Ascending aorta (tissue), 2 donors: ENCODE data around the gene ARGLU1. TPM values are rescaled to one million over a fixed set of nuclear protein-coding genes. Genes with fewer than 3 reads are reported as not detected.
"Not testable (repeated sequence)": the region's sequence is repeated elsewhere in the genome, so short reads cannot be mapped to it uniquely, and the experiment has no call there.

Experiments
- DNase-seq, 2 donors: peaks; one replicate each; pipeline ENCODE4 v3.0.0-alpha.2; 2019; ENCODE audit warnings: low spot score in 2 of 2
- H3K27ac ChIP-seq, 2 donors: fragments of 200-600 bp; sonication (generic); one replicate each; pipeline ENCODE4 v1.5.1; 2016 to 2017; ENCODE audit warnings: mild to moderate bottlenecking in 1 of 2
- H3K27me3 ChIP-seq: fragments of 200-600 bp; sonication (generic); one replicate; pipeline ENCODE4 v1.5.1; 2017
- H3K36me3 ChIP-seq, 2 donors: fragments of 200-600 bp; sonication (generic); one replicate each; pipeline ENCODE4 v1.5.1; 2016
- H3K4me1 ChIP-seq, 2 donors: fragments of 200-600 bp; sonication (generic); one replicate each; pipeline ENCODE4 v1.5.1; 2016 to 2017; ENCODE audit warnings: mild to moderate bottlenecking in 1 of 2
- H3K4me3 ChIP-seq, 2 donors: fragments of 200-600 bp; sonication (generic); one replicate each; pipeline ENCODE4 v1.5.1; 2016 to 2017; ENCODE audit warnings: mild to moderate bottlenecking in 1 of 2
- H3K9me3 ChIP-seq, 2 donors: fragments of 200-600 bp; sonication (generic); one replicate each; pipeline ENCODE4 v1.5.1; 2016
- CTCF ChIP-seq, 3 experiments: fragments of 200-600 bp in 2 of 3; fragments of 450-650 bp in 1 of 3; sonication (generic) in 2 of 3; IDR thresholded peaks; one replicate each; pipeline ENCODE4 v1.5.1; 2016 to 2019; ENCODE audit warnings: antibody characterized with exemption in 3 of 3, mild to moderate bottlenecking in 1 of 3, moderate library complexity in 1 of 3
- intact Hi-C: fragments of 100-400 bp; cut with DNase I; formaldehyde crosslinking; loops from one replicate; pipeline ENCODE4 v1.15.1; 2023
- total RNA-seq: library from RNA; depleted of rRNA; stranded (reverse); fragments of >200 nt; gene quantifications from one replicate; pipeline ENCODE4 v1.1.0, GENCODE V29; 2016

ARGLU1 gene
- total RNA-seq, 1 donor from 2014 or later = 79.7 TPM

- TF ChIP-seq CTCF (IDR thresholded peaks at IDR 0.05) = no peak
- no peak for DNase-seq
- Histone ChIP-seq H3K9me3 (no peaks in the 10 kb centered on the region), H3K36me3 (no peaks in the 10 kb centered on the region), H3K27ac (no peak overlapping the region), H3K4me3 (no peak overlapping the region), H3K4me1 (no peaks in the 10 kb centered on the region), H3K27me3 (no peaks in the 10 kb centered on the region)
- intact Hi-C loops = no loop called here
Observed at GRCh38 chr13:106610486-106610885, 42.5 kb upstream of the ARGLU1 start.

- intact Hi-C loops = no loop called here
- no peak for TF ChIP-seq CTCF (IDR thresholded peaks at IDR 0.05)
- DNase-seq = no peak
- Histone ChIP-seq H3K4me3 (no peak overlapping the region), H3K9me3 (no peaks in the 10 kb centered on the region), H3K4me1 (no peaks in the 10 kb centered on the region), H3K27me3 (no peaks in the 10 kb centered on the region), H3K27ac (no peak overlapping the region), H3K36me3 (no peaks in the 10 kb centered on the region)
Observed at GRCh38 chr13:106609116-106609515, 41.2 kb upstream of the ARGLU1 start.

- Histone ChIP-seq H3K9me3 (no peaks in the 10 kb centered on the region), H3K27me3 (no peaks in the 10 kb centered on the region), H3K36me3 (no peaks in the 10 kb centered on the region), H3K4me3 (no peak overlapping the region), H3K4me1 (peaks cover 2 to 14% of the 10 kb centered on the region in 2 donors), H3K27ac (no peak overlapping the region)
- intact Hi-C loops = no loop called here
- no peak for DNase-seq
- no peak for TF ChIP-seq CTCF (IDR thresholded peaks at IDR 0.05)
Observed at GRCh38 chr13:106603546-106603945, 35.6 kb upstream of the ARGLU1 start.

GRCh38 chr13:106602178-106602577 is 34.2 kb upstream of the ARGLU1 start:
- Histone ChIP-seq H3K27me3 (no peaks in the 10 kb centered on the region), H3K36me3 (no peaks in the 10 kb centered on the region), H3K9me3 (no peaks in the 10 kb centered on the region), H3K27ac (no peak overlapping the region), H3K4me1 (peaks cover 2 to 15% of the 10 kb centered on the region in 2 donors), H3K4me3 (no peak overlapping the region)
- TF ChIP-seq CTCF (IDR thresholded peaks at IDR 0.05) = no peak
- intact Hi-C loops = no loop called here
- DNase-seq = no peak

- H3K4me3 ChIP-seq = no peak overlapping the region
- H3K27ac ChIP-seq = no peak overlapping the region
- no peaks in the 10 kb centered on the region for H3K9me3 ChIP-seq
- DNase-seq = no peak
- H3K36me3 ChIP-seq = no peaks in the 10 kb centered on the region
- intact Hi-C loops = no loop called here
- no peak for TF ChIP-seq CTCF (IDR thresholded peaks at IDR 0.05)
- H3K27me3 ChIP-seq = no peaks in the 10 kb centered on the region
- peaks cover 2 to 19% of the 10 kb centered on the region in 2 donors for H3K4me1 ChIP-seq
Observed at GRCh38 chr13:106601489-106601888, 33.6 kb upstream of the ARGLU1 start.

GRCh38 chr13:106600798-106601135 is 32.8 kb upstream of the ARGLU1 start:
- H3K36me3 ChIP-seq, DNase-seq, H3K4me3 ChIP-seq, intact Hi-C loops, H3K27ac ChIP-seq, H3K9me3 ChIP-seq, H3K27me3 ChIP-seq: not testable (repeated sequence)
- peaks cover 2 to 22% of the 10 kb centered on the region in 2 donors for H3K4me1 ChIP-seq
